ENCODE measurements around the gene CACNA2D1. TPM values are rescaled to one million over a fixed set of nuclear protein-coding genes. Genes with fewer than 3 reads are reported as not detected.
A peak's percentile ranks its signal among the peaks of the same experiment; 100 is the strongest.

The CACNA2D1 gene
- total RNA-seq, 1 experiment from 2014 or later, result 9.8 TPM

- ChIA-PET CTCF (no interaction called here), POLR2A (no interaction called here)
- H3K36me3 ChIP-seq (ENCODE audit: control insufficient read depth, insufficient read depth, low read length), result no peaks in the 10 kb centered on the region
- no peaks in the 10 kb centered on the region for H3K9me3 ChIP-seq (ENCODE audit: control insufficient read depth, insufficient read depth, low read depth, low read length)
- no peak for DNase-seq (ENCODE audit: low read depth, low spot score)
- no peaks in the 10 kb centered on the region for H3K27me3 ChIP-seq (ENCODE audit: control insufficient read depth, insufficient read depth, low read length)
- H3K4me1 ChIP-seq (ENCODE audit: control insufficient read depth, insufficient read depth, low read length), result no peaks in the 10 kb centered on the region
- in situ Hi-C loops (cut with HindIII; ENCODE audit: low pct_unique_long_range_greater_than_20kb, low sequenced_read_pairs) (no loop called here), intact Hi-C loops (cut with micrococcal nuclease; ENCODE audit: unreplicated experiment) (no loop called here)
- no peak overlapping the region for H3K27ac ChIP-seq (ENCODE audit: low read length)
- BruUV-seq (replicated peaks), result no TSS peak
- peak; percentile 63; the same call in 1 of the 2 replicates for TF ChIP-seq CTCF (IDR thresholded peaks at IDR 0.05)
- TF ChIP-seq SIN3A (IDR thresholded peaks at IDR 0.05; ENCODE audit: borderline replicate concordance, insufficient read depth, low read depth, low read length), result no peak
- H3K4me3 ChIP-seq (ENCODE audit: low read depth in 2 of 2, low read length in 2 of 2), result no peak overlapping the region
- peak; percentile 76; the same call in 1 of the 2 replicates for ATAC-seq
Measured at GRCh38 chr7:82247814-82248433, 195.7 kb downstream of the CACNA2D1 start.

- ChIA-PET CTCF (no interaction called here), POLR2A (no interaction called here)
- intact Hi-C loops (cut with micrococcal nuclease; ENCODE audit: unreplicated experiment) (no loop called here), in situ Hi-C loops (cut with HindIII; ENCODE audit: low pct_unique_long_range_greater_than_20kb, low sequenced_read_pairs) (no loop called here)
- DNase-seq (ENCODE audit: low read depth, low spot score) (no peak), ATAC-seq (no peak)
- H3K27ac ChIP-seq (ENCODE audit: low read length), result no peak overlapping the region
- TF ChIP-seq SIN3A (IDR thresholded peaks at IDR 0.05; ENCODE audit: borderline replicate concordance, insufficient read depth, low read depth, low read length) (no peak), TCF7L2 (IDR thresholded peaks at IDR 0.05; ENCODE audit: low read depth, low read length) (no peak), POLR2AphosphoS5 (IDR thresholded peaks at IDR 0.05; ENCODE audit: low read depth, low read length) (no peak), CTCF (IDR thresholded peaks at IDR 0.05) (no peak)
- TF ChIP-seq, protein P1, sequence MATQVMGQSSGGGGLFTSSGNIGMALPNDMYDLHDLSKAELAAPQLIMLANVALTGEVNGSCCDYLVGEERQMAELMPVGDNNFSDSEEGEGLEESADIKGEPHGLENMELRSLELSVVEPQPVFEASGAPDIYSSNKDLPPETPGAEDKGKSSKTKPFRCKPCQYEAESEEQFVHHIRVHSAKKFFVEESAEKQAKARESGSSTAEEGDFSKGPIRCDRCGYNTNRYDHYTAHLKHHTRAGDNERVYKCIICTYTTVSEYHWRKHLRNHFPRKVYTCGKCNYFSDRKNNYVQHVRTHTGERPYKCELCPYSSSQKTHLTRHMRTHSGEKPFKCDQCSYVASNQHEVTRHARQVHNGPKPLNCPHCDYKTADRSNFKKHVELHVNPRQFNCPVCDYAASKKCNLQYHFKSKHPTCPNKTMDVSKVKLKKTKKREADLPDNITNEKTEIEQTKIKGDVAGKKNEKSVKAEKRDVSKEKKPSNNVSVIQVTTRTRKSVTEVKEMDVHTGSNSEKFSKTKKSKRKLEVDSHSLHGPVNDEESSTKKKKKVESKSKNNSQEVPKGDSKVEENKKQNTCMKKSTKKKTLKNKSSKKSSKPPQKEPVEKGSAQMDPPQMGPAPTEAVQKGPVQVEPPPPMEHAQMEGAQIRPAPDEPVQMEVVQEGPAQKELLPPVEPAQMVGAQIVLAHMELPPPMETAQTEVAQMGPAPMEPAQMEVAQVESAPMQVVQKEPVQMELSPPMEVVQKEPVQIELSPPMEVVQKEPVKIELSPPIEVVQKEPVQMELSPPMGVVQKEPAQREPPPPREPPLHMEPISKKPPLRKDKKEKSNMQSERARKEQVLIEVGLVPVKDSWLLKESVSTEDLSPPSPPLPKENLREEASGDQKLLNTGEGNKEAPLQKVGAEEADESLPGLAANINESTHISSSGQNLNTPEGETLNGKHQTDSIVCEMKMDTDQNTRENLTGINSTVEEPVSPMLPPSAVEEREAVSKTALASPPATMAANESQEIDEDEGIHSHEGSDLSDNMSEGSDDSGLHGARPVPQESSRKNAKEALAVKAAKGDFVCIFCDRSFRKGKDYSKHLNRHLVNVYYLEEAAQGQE (IDR thresholded peaks at IDR 0.05; ENCODE audit: insufficient read depth in 1 of 2, low read depth in 2 of 2, low read length in 1 of 2), result no peak
- no peaks in the 10 kb centered on the region for H3K9me3 ChIP-seq (ENCODE audit: control insufficient read depth, insufficient read depth, low read depth, low read length)
- no peaks in the 10 kb centered on the region for H3K4me1 ChIP-seq (ENCODE audit: control insufficient read depth, insufficient read depth, low read length)
- no peaks in the 10 kb centered on the region for H3K36me3 ChIP-seq (ENCODE audit: control insufficient read depth, insufficient read depth, low read length)
- no peak overlapping the region for H3K4me3 ChIP-seq (ENCODE audit: low read depth in 2 of 2, low read length in 2 of 2)
- no peaks in the 10 kb centered on the region for H3K27me3 ChIP-seq (ENCODE audit: control insufficient read depth, insufficient read depth, low read length)
- BruUV-seq (replicated peaks), result no TSS peak
Measured at GRCh38 chr7:82244947-82245517, 198.5 kb downstream of the CACNA2D1 start.
